Stimulated activated CD4-positive, alpha-beta T cell treated with anti-CD3 and anti-CD28 coated beads, TNF-alpha, amount 100 ng/mL, for 48 hours (primary cell): ENCODE data around the gene TMTC2.
"Not testable (repeated sequence)": the region's sequence is repeated elsewhere in the genome, so short reads cannot be mapped to it uniquely, and the experiment has no call there.

Experiments
- DNase-seq, 3 donors: peaks; one replicate each; pipeline ENCODE4 v3.0.0-alpha.2; 2020; ENCODE audit warnings: low read depth in 3 of 3

The TMTC2 gene

DNA sequence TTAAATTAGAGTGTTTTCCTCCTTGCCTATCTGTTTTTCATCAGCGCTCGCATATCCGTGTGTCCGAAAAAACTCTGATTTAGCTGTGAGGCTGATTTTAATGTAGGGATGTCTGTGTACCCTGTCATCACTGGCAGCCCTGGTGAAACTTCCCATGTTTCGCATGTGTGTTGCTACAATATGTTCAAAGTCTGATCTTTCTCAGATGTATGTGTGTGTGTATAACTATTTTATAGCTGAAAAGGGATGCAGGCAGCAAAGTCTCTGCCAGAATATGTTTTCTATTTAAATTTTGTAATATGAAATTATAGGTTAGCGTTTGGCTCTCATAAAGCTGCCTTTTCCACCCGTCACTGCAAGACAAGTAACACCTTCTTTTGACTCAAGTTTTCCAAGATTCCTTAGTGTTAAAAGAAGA, 154.8 kb downstream of the TMTC2 start:
- no peak for DNase-seq

GRCh38 chr12:82842480-82842879, 155.8 kb downstream of the TMTC2 start:
- no peak for DNase-seq

- DNase-seq: not testable (repeated sequence)
These were observed 158.4 kb downstream of the TMTC2 start for GRCh38 chr12:82845076-82845475.

GRCh38 chr12:82848845-82849244, 162.1 kb downstream of the TMTC2 start:
- DNase-seq: no peak

DNA sequence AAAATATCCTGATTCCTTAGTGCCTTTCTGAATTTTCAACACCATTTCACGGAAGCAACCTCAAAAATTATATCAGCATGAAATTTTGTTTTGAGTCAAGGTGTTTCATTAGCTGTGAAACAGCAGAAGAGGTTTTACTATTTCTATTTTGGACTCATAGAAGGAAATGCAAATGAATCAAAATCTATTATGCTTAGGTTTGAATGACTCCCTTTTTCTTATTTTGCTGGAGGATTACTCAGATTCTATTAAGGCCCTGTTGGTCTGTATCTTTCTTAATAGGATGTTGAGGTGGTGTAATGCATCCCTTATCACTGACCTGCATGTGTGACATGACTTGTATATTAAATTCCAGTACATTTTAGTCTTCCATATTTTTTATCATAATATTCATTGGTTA, 165.8 kb downstream of the TMTC2 start:
- no peak for DNase-seq

DNA sequence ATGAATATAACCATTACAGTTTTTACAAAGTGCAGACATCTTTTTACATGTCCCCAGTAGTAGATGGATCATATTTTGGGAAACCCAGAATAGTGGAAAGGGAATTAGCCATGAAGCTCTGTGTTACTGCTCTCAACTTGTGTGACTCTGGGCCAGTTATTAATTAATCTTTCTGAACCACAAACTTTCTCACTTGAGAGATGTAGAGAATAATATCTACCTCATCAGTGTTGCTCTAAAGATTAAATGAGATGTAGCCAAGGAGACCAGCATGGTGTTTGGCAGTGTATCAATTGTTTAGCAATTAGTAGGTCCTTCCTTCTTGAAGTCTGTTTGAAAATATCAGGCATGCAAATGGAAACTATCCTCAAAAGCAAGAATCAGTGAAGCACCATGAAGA, 169.2 kb downstream of the TMTC2 start:
- DNase-seq: no peak

- no peak for DNase-seq
These were observed 170.6 kb downstream of the TMTC2 start for GRCh38 chr12:82857276-82857675.

- DNase-seq: no peak
These were observed 171.3 kb downstream of the TMTC2 start for GRCh38 chr12:82857911-82858533.

DNA sequence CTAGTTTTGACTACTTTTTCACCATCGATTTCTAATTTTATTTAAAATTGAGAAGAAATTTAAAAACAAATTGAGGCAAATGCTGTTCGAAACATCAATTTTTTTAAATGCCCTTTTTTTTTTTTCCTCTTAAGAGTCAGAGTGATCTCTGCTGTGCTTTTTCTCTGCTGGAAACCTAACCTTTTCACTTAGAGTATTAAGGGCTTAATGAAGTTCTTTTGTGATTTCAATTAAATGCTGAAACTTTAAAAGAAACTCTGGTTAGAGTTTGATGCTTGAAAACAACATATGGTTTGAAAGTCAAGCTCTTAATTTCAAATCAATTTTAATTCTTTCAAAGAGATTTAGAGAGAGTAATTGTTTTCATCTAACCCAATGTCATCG, 171.8 kb downstream of the TMTC2 start:
- no peak for DNase-seq

GRCh38 chr12:82862069-82862841, 175.5 kb downstream of the TMTC2 start:
- DNase-seq: no peak

GRCh38 chr12:82862876-82863649, 176.4 kb downstream of the TMTC2 start:
- no peak for DNase-seq

GRCh38 chr12:82866227-82866775, 179.6 kb downstream of the TMTC2 start:
- DNase-seq: no peak

GRCh38 chr12:82866946-82867345, 180.2 kb downstream of the TMTC2 start:
- no peak for DNase-seq

DNA sequence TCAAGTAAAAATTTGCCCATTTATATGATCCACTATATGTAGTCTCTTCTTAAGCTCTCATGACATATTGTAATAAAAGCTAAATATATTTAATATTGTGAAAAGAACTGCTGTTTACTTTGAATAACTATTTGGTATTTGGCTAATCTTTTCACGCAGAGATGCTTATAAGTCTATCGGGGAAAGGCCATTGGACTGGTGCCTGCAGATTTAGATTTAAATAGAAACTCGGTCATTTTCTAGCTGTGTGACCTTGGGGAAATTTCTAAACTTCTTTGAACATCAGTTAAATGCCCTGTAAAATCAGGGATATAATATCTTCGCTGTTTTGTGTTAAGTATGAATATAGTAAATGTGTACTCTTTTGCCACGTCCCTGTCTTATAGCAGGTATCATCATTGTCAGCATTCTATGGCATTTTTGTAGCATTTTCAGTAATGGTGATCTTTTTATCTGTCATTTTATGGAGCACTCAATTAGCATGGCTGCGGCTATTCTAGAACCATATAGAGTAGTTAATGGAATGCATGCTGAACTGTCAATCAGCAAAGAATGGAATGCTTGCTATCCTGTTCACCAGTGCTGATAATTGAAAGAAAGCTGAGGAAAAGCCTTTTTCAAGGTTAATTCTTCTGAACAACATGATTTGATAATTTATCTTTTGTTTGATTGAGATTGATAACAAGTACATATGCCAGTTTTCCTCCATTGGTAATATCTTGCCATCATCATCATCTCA, 181.2 kb downstream of the TMTC2 start:
- no peak for DNase-seq

DNA sequence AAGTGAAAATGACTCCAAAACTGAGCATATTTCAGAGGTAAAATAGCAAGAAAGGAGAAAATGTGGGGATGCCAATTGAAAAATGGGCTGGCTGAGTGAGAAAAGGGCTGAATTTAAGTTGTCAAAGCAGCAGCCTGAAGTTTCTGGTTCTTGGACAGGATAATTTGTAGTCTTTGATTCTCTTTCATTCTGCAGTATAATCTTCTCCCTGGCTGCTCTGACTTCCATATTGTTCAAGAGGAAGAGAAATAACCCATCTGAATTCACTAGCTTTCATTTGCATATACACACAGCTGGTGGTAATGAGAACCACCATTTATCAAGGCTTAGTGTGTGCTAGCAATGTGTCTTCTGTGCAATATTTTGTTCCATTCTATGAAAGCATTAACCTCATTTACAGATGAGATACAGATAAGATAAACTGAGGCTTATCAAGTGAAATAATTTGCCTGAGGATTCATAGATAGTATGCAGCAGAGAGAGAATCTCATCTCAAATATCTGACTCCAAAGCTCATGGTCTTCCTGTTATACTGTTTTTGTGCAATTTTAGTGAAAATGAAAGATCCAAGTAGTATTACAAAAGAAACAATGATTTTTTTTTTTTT, 184.2 kb downstream of the TMTC2 start:
- DNase-seq: no peak

DNA sequence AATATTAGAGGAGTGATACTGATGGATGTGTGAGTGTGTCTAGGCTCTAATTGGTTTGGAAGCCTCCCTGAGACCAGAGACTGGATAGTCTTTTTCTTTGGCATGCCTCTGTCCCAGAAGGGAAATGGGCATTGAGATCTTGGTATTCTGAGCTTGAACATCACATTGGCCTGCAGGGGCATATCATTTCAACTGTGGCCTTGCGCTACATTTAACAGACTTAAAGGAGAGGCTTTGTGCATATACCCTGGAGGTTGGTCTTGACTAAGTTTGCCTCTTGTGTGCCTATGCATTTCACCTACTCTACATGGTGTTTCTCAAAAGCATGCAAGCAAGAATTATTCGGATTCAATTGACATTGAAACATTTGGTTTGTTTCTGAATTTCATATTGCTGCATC, 185.4 kb downstream of the TMTC2 start:
- DNase-seq: no peak

DNA sequence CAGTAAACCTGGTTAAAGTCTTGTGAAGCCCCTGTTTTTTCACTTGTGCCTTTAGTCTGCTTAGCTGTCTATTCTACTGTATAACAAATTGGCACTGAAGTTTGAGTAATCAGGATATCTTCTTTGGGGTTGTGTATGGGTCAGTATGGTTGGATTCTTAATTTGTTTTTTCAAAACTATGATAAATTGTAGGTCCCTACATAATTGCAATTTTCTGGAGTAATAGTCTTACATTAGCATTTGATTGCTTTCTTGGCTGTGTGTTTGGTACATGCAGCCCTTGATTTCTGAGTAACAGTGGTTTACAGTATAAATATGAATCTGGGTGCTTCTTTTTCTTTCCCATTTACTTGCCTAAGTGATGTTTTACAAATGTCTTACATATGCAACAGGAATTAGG, 186.6 kb downstream of the TMTC2 start:
- no peak for DNase-seq

- DNase-seq: no peak
These were observed 187.2 kb downstream of the TMTC2 start for GRCh38 chr12:82873951-82874350.

DNA sequence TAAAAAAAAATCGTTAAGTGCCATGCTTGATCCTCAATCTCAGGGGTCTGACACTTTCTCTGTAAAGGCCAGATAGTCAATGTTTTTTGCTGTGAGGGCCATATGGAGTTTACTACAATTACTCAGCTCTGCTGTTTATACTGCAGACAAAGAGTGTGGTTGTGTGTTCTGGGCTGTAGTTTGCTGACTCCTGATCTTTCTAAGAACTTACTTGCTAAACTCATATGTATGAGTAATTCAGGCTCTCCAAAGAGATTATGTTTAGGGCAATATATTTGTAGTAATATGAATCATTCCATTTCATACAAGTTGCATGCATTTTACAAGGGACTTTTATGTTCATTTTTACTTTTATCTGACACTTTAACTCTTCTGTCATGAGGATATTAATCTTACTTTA, 188.2 kb downstream of the TMTC2 start:
- DNase-seq: no peak

- DNase-seq: no peak
These were observed 189.4 kb downstream of the TMTC2 start for GRCh38 chr12:82876075-82876474.

- no peak for DNase-seq
These were observed 191.3 kb downstream of the TMTC2 start for GRCh38 chr12:82877963-82878362.
